GM12874 (cell line): ENCODE measurements around the gene NUB1.

ENCODE experiments used
- CTCF ChIP-seq: IDR thresholded peaks from 2 replicates; pipeline ENCODE4 v1.5.1; 2011; ENCODE audit warnings: low read depth, mild to moderate bottlenecking, control low read depth, low read length, moderate library complexity; ENCODE audit not compliant: insufficient read depth

NUB1 gene

GRCh38 chr7:151378011-151378410 is 36.4 kb downstream of the NUB1 start:
- TF ChIP-seq CTCF, result no peak

- TF ChIP-seq CTCF, result no peak
Measured at GRCh38 chr7:151378496-151379192, 37.0 kb downstream of the NUB1 start.

- TF ChIP-seq CTCF, result no peak
Measured at GRCh38 chr7:151379193-151379520, 37.5 kb downstream of the NUB1 start.

GRCh38 chr7:151379534-151380198 is 38.1 kb downstream of the NUB1 start:
- no peak for TF ChIP-seq CTCF

GRCh38 chr7:151380199-151381097 is 38.8 kb downstream of the NUB1 start:
- no peak for TF ChIP-seq CTCF

- no peak for TF ChIP-seq CTCF
Measured at GRCh38 chr7:151381098-151381347, 39.4 kb downstream of the NUB1 start.

GRCh38 chr7:151381348-151382078 is 39.9 kb downstream of the NUB1 start:
- TF ChIP-seq CTCF, result no peak
